GM12875 (cell line): Measurements from ENCODE around the gene CRB2.

Source experiments
- H3K4me3 ChIP-seq: one replicate; pipeline ENCODE4 v1.5.1; 2011; ENCODE audit warnings: low read depth, low read length, control low read depth
- TF ChIP-seq, protein P1 (sequence below): IDR thresholded peaks from 2 replicates; pipeline ENCODE4 v1.5.1; 2011; ENCODE audit warnings: low read depth, mild to moderate bottlenecking, control low read depth, inconsistent platforms, low read length, moderate library complexity, borderline replicate concordance; ENCODE audit not compliant: insufficient read depth

CRB2 gene

GRCh38 chr9:123377211-123377971, 21.4 kb downstream of the CRB2 start:
- TF ChIP-seq, protein P1, sequence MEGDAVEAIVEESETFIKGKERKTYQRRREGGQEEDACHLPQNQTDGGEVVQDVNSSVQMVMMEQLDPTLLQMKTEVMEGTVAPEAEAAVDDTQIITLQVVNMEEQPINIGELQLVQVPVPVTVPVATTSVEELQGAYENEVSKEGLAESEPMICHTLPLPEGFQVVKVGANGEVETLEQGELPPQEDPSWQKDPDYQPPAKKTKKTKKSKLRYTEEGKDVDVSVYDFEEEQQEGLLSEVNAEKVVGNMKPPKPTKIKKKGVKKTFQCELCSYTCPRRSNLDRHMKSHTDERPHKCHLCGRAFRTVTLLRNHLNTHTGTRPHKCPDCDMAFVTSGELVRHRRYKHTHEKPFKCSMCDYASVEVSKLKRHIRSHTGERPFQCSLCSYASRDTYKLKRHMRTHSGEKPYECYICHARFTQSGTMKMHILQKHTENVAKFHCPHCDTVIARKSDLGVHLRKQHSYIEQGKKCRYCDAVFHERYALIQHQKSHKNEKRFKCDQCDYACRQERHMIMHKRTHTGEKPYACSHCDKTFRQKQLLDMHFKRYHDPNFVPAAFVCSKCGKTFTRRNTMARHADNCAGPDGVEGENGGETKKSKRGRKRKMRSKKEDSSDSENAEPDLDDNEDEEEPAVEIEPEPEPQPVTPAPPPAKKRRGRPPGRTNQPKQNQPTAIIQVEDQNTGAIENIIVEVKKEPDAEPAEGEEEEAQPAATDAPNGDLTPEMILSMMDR = no peak

DNA sequence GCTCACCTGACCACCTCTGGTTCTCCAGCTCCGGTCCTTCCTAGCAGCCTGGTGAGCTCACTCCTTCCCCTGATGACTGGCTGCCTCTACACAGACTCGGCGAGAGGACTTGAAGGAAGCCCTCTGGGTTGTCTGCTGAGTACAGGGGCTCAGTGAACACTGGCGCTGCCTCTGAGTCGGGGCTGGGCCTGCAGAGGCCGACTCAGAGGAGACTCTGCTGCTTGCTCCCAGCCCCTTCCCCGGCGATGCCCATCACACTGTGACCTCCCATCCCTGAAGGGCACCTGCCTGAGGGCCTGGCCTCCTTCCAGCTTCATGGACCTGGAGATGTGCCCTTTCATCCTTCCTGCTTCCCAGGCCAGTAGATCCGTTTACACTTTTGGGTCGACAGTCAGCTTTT, 22.0 kb downstream of the CRB2 start:
- TF ChIP-seq, protein P1 = no peak
- H3K4me3 ChIP-seq = no peak overlapping the region

More at GRCh38 chr9:123377211-123377971, 21.4 kb downstream of the CRB2 start:
- no peak overlapping the region for H3K4me3 ChIP-seq

- TF ChIP-seq, protein P1 = no peak
- no peak overlapping the region for H3K4me3 ChIP-seq
These were observed 23.1 kb downstream of the CRB2 start for GRCh38 chr9:123378956-123379660.

DNA sequence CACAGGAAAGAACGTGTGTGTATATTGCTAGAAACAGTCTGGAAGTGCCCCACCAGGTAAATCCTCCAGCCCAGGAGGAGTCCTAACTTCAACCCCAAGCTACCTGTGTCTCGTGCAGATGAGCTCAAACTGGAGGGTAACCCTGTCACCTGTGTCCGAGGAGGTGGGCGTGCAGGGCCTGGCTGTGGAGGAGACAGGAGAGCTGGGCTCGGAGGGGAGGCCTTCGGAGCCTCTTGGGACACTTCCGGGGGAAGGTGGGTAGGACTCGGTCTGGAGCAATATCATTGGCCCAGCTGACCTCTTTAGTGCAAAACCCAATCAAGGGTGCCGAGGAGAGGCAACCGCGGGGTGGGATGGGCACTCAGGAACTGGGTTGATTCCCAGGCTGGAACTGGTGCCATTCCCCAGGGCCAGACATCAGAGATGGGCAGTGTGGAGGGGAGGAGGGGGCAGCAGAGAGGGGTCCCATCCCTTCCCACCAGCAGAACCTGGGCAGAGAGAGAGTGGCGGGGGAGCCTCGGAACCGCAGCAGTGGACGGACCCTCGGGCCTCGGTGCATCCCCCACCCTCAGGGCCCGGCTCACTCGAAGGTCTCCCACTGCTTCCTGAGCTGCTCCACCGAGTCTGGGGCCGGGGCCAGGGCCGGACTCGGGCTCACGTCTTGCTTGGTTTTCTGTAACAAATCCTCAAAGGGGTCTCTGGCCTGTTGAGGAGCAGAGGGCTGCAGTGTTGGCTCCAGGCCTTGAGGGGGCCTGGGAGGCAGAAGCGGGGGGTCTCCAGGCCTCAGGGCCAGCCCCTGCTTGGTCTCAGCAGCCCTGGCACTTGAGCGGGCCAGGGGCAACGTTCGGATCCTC, 25.1 kb downstream of the CRB2 start:
- TF ChIP-seq, protein P1 = no peak
- H3K4me3 ChIP-seq = no peak overlapping the region

- no peak overlapping the region for H3K4me3 ChIP-seq
- TF ChIP-seq, protein P1 = no peak
These were observed 26.9 kb downstream of the CRB2 start for GRCh38 chr9:123382653-123383511.

GRCh38 chr9:123383512-123384170, 27.6 kb downstream of the CRB2 start:
- no peak overlapping the region for H3K4me3 ChIP-seq
- TF ChIP-seq, protein P1 = no peak
